Right atrium auricular region (tissue), 2 donors: ENCODE results near the gene DCTN2. TPM values are rescaled to one million over a fixed set of nuclear protein-coding genes. Genes with fewer than 3 reads are reported as not detected.

Experiments used
- DNase-seq: peaks from one replicate; pipeline ENCODE4 v3.0.0-alpha.2; 2019; ENCODE audit warnings: low spot score
- H3K27ac ChIP-seq, 2 donors: fragments of 200-600 bp; sonication (generic); 1 replicate in 1 of 2; 2 replicates in 1 of 2; pipeline ENCODE4 v1.5.1; 2016 to 2019
- H3K27me3 ChIP-seq, 2 donors: fragments of 200-600 bp; sonication (generic); one replicate each; pipeline versions ENCODE4 v1.5.1 to v1.6.0; 2017 to 2019
- H3K36me3 ChIP-seq: fragments of 200-600 bp; sonication (generic); one replicate; pipeline ENCODE4 v1.5.1; 2016
- H3K4me1 ChIP-seq, 2 donors: fragments of 200-600 bp; sonication (generic); one replicate each; pipeline versions ENCODE4 v1.5.1 to v1.6.0; 2017 to 2019
- H3K4me3 ChIP-seq, 2 donors: fragments of 200-600 bp; sonication (generic); 1 replicate in 1 of 2; 2 replicates in 1 of 2; pipeline ENCODE4 v1.5.1; 2017 to 2019; ENCODE audit warnings: mild to moderate bottlenecking in 1 of 2, moderate library complexity in 1 of 2
- H3K9me3 ChIP-seq, 2 donors: fragments of 200-600 bp; sonication (generic); one replicate each; pipeline ENCODE4 v1.5.1; 2019
- CTCF ChIP-seq, 2 donors: fragments of 200-600 bp; sonication (generic); IDR thresholded peaks; one replicate each; pipeline ENCODE4 v1.5.1; 2019; ENCODE audit warnings: antibody characterized with exemption in 2 of 2
- total RNA-seq, 2 donors: library from RNA; depleted of rRNA; stranded (reverse); fragments of >200 nt; gene quantifications; one replicate each; pipeline ENCODE4 v1.1.0, GENCODE V29; 2016

The DCTN2 gene
- total RNA-seq, 2 donors from 2014 or later, result 109 to 114 TPM

GRCh38 chr12:57549909-57550640 is 3.1 kb upstream of the DCTN2 start, which contains the start of gene KIF5A:
TSS of gene KIF5A (plus strand) at chr12:57550044. CDS start at chr12:57550272, 228 bp downstream.
- H3K27me3 ChIP-seq, result peaks cover 3 to 17% of the 10 kb centered on the region in 2 donors
- DNase-seq, result no peak

GRCh38 chr12:57549203-57549908 is 2.4 kb upstream of the DCTN2 start:
- H3K27ac ChIP-seq, result no peak overlapping the region
- H3K27me3 ChIP-seq, result peaks cover 3 to 17% of the 10 kb centered on the region in 2 donors
- H3K4me1 ChIP-seq, result peaks cover 0 to 31% of the 10 kb centered on the region in 2 donors
- peak overlapping the region; percentile 18 to 45 for H3K4me3 ChIP-seq
- H3K36me3 ChIP-seq, result no peaks in the 10 kb centered on the region
- DNase-seq, result no peak
- TF ChIP-seq CTCF (IDR thresholded peaks at IDR 0.05), result no peak
- H3K9me3 ChIP-seq, result no peaks in the 10 kb centered on the region

More at GRCh38 chr12:57549909-57550640, 3.1 kb upstream of the DCTN2 start, which contains the start of gene KIF5A:
- H3K9me3 ChIP-seq, result no peaks in the 10 kb centered on the region
- peak within 1 kb of the TSS; percentile 18 to 45 for H3K4me3 ChIP-seq
- H3K4me1 ChIP-seq, result peaks cover 0 to 29% of the 10 kb centered on the region in 2 donors
- no peak for TF ChIP-seq CTCF (IDR thresholded peaks at IDR 0.05)
- no peaks in the 10 kb centered on the region for H3K36me3 ChIP-seq
- no peak within 1 kb of the TSS for H3K27ac ChIP-seq

- Histone ChIP-seq H3K36me3 (no peaks in the 10 kb centered on the region), H3K4me1 (peaks cover 0 to 37% of the 10 kb centered on the region in 2 donors), H3K9me3 (no peaks in the 10 kb centered on the region), H3K4me3 (no peak overlapping the region), H3K27me3 (peaks cover 3 to 17% of the 10 kb centered on the region in 2 donors), H3K27ac (no peak overlapping the region)
- no peak for TF ChIP-seq CTCF (IDR thresholded peaks at IDR 0.05)
- DNase-seq, result no peak
These were observed 1.5 kb upstream of the DCTN2 start for GRCh38 chr12:57548488-57548887.

GRCh38 chr12:57548013-57548315 is 972 bp upstream of the DCTN2 start:
- no peak overlapping the region for H3K27ac ChIP-seq
- peaks cover 0 to 40% of the 10 kb centered on the region in 2 donors for H3K4me1 ChIP-seq
- DNase-seq, result no peak
- peaks cover 3 to 17% of the 10 kb centered on the region in 2 donors for H3K27me3 ChIP-seq
- H3K4me3 ChIP-seq, result no peak overlapping the region
- TF ChIP-seq CTCF (IDR thresholded peaks at IDR 0.05), result no peak
- H3K36me3 ChIP-seq, result no peaks in the 10 kb centered on the region
- H3K9me3 ChIP-seq, result no peaks in the 10 kb centered on the region

- H3K4me3 ChIP-seq, result peak overlapping the region; percentile 98 to 100
- no peak for TF ChIP-seq CTCF (IDR thresholded peaks at IDR 0.05)
- H3K36me3 ChIP-seq, result no peaks in the 10 kb centered on the region
- peaks cover 3 to 17% of the 10 kb centered on the region in 2 donors for H3K27me3 ChIP-seq
- DNase-seq, result no peak
- peak overlapping the region; percentile 89 to 97 for H3K27ac ChIP-seq
- H3K9me3 ChIP-seq, result no peaks in the 10 kb centered on the region
- H3K4me1 ChIP-seq, result peaks cover 0 to 40% of the 10 kb centered on the region in 2 donors
These were observed 458 bp upstream of the DCTN2 start for GRCh38 chr12:57547288-57548012.
